CD4-positive, alpha-beta memory T cell (primary cell): ENCODE results near the gene MYH7. TPM values are rescaled to one million over a fixed set of nuclear protein-coding genes. Genes with fewer than 3 reads are reported as not detected.
"Not testable (repeated sequence)": the region's sequence is repeated elsewhere in the genome, so short reads cannot be mapped to it uniquely, and the experiment has no call there.

Experiments
- CTCF ChIA-PET: fragments of 350-600 bp; sonication (Branson Sonifier 250); formaldehyde crosslinking; loops from one replicate; lab custom pipeline; 2021; ENCODE audit warnings: inconsistent platforms; ENCODE audit not compliant: partially characterized antibody; lab: Charles Lee
- POLR2A ChIA-PET: fragments of 350-600 bp; sonication (Branson Sonifier 250); formaldehyde crosslinking; loops from one replicate; lab custom pipeline; 2021; ENCODE audit not compliant: partially characterized antibody; lab: Charles Lee
- DNase-seq, 5 donors: peaks; one replicate each; pipeline versions ENCODE4 v3.0.0 to v3.0.0-alpha.2; 2020 to 2022; ENCODE audit warnings: mixed read lengths in 1 of 5
- H3K27ac ChIP-seq: one replicate; pipeline ENCODE4 v1.7.0; 2013; ENCODE audit warnings: low read depth, low read length
- H3K27me3 ChIP-seq: 2 replicates; pipeline ENCODE4 v1.7.0; 2013; ENCODE audit warnings: mild to moderate bottlenecking, low read length, moderate library complexity; ENCODE audit not compliant: insufficient read depth
- H3K36me3 ChIP-seq: 2 replicates; pipeline ENCODE4 v1.7.0; 2013; ENCODE audit warnings: mild to moderate bottlenecking, low read length, moderate library complexity; ENCODE audit not compliant: insufficient read depth
- H3K4me1 ChIP-seq: 2 replicates; pipeline ENCODE4 v1.7.0; 2013; ENCODE audit warnings: mild to moderate bottlenecking, low read length, moderate library complexity; ENCODE audit not compliant: insufficient read depth
- H3K4me3 ChIP-seq, 2 donors: one replicate each; pipeline ENCODE4 v1.7.0; 2013; ENCODE audit warnings: low read length in 2 of 2, mild to moderate bottlenecking in 1 of 2
- H3K9me3 ChIP-seq, 2 donors: one replicate each; pipeline ENCODE4 v1.7.0; 2013; ENCODE audit warnings: low read length in 2 of 2, control low read depth in 1 of 2; ENCODE audit not compliant: control insufficient read depth in 1 of 2
- H3K27ac Mint-ChIP-seq, 7 donors: one replicate each; pipeline ENCODE4 v1.8.0; 2020 to 2021; ENCODE audit warnings: mixed read lengths in 7 of 7, mild to moderate bottlenecking in 6 of 7, inconsistent platforms in 3 of 7, moderate library complexity in 3 of 7
- H3K27me3 Mint-ChIP-seq, 2 donors: one replicate each; pipeline ENCODE4 v1.8.0; 2020 to 2021; ENCODE audit warnings: mixed read lengths in 2 of 2
- H3K36me3 Mint-ChIP-seq, 2 donors: one replicate each; pipeline ENCODE4 v1.8.0; 2020 to 2021; ENCODE audit warnings: mixed read lengths in 2 of 2, inconsistent platforms in 1 of 2, mild to moderate bottlenecking in 1 of 2
- H3K4me1 Mint-ChIP-seq, 4 donors: one replicate each; pipeline ENCODE4 v1.8.0; 2020 to 2021; ENCODE audit warnings: mixed read lengths in 4 of 4, mild to moderate bottlenecking in 1 of 4
- H3K4me3 Mint-ChIP-seq, 8 donors: one replicate each; pipeline ENCODE4 v1.8.0; 2020 to 2021; ENCODE audit warnings: mixed read lengths in 8 of 8, mild to moderate bottlenecking in 7 of 8, moderate library complexity in 6 of 8, inconsistent platforms in 3 of 8
- H3K9me3 Mint-ChIP-seq, 8 donors: one replicate each; pipeline ENCODE4 v1.8.0; 2020 to 2021; ENCODE audit warnings: mixed read lengths in 8 of 8, mild to moderate bottlenecking in 5 of 8, inconsistent platforms in 3 of 8, moderate library complexity in 1 of 8
- intact Hi-C: fragments of 100-400 bp; cut with micrococcal nuclease; formaldehyde crosslinking; loops from one replicate; pipeline ENCODE4 v1.15.1; 2023
- polyA plus RNA-seq, 2 donors: library from polyadenylated mRNA; unstranded; fragments of 300-500 nt; fragmentation: Illumina TruSeq; gene quantifications; one replicate each; pipeline ENCODE4 v1.2.3, GENCODE V29; 2021
- total RNA-seq, 2 experiments: library from RNA; stranded (reverse); gene quantifications; one replicate each; pipeline ENCODE4 v1.2.3, GENCODE V29; 2021

Gene MYH7
- total and polyA plus RNA-seq, 4 experiments from 2014 or later, result not detected

- Mint-ChIP-seq H3K9me3 (no peaks in the 10 kb centered on the region), H3K27ac (no peak overlapping the region), H3K36me3 (no peaks in the 10 kb centered on the region), H3K27me3 (peaks cover 9 to 15% of the 10 kb centered on the region in 2 donors), H3K4me1 (no peaks in the 10 kb centered on the region), H3K4me3 (no peak overlapping the region)
- Histone ChIP-seq H3K4me3 (no peak overlapping the region), H3K27ac (no peak overlapping the region), H3K9me3 (no peaks in the 10 kb centered on the region), H3K4me1 (no peaks in the 10 kb centered on the region), H3K27me3 (no peaks in the 10 kb centered on the region), H3K36me3 (no peaks in the 10 kb centered on the region)
- ChIA-PET POLR2A (no interaction called here), CTCF (no interaction called here)
- intact Hi-C loops, result loop anchor here (10.0 kb wide), 2 partner anchors 654 to 984 kb away; partner anchors contain the start of genes DCAF11, NRL and SDR39U1
- DNase-seq, result no peak
Measured at GRCh38 chr14:23460960-23461359, 25.5 kb upstream of the MYH7 start.

GRCh38 chr14:23457587-23458445, 22.4 kb upstream of the MYH7 start:
- no peaks in the 10 kb centered on the region for H3K4me1 ChIP-seq
- no peaks in the 10 kb centered on the region for H3K36me3 ChIP-seq
- H3K9me3 ChIP-seq, result no peaks in the 10 kb centered on the region
- no peak overlapping the region for H3K4me3 Mint-ChIP-seq
- no peak overlapping the region for H3K27ac Mint-ChIP-seq
- POLR2A ChIA-PET, result no interaction called here
- peaks cover 3% of the 10 kb centered on the region for H3K27me3 ChIP-seq
- H3K27me3 Mint-ChIP-seq, result peaks cover 26 to 31% of the 10 kb centered on the region in 2 donors
- no peak overlapping the region for H3K27ac ChIP-seq
- no peak for DNase-seq
- intact Hi-C loops, result no loop called here
- CTCF ChIA-PET, result no interaction called here
- H3K4me3 ChIP-seq, result no peak overlapping the region
- H3K9me3 Mint-ChIP-seq, result no peaks in the 10 kb centered on the region
- H3K36me3 Mint-ChIP-seq, result no peaks in the 10 kb centered on the region
- H3K4me1 Mint-ChIP-seq, result no peaks in the 10 kb centered on the region

GRCh38 chr14:23456883-23457586, 21.6 kb upstream of the MYH7 start:
- H3K27me3 ChIP-seq, H3K36me3 Mint-ChIP-seq, POLR2A ChIA-PET, H3K4me3 Mint-ChIP-seq, H3K36me3 ChIP-seq, H3K9me3 ChIP-seq, H3K9me3 Mint-ChIP-seq, H3K27ac ChIP-seq, H3K27ac Mint-ChIP-seq, H3K4me3 ChIP-seq, intact Hi-C loops, H3K4me1 ChIP-seq, H3K4me1 Mint-ChIP-seq, DNase-seq, CTCF ChIA-PET: not testable (repeated sequence)
- peaks cover 26 to 35% of the 10 kb centered on the region in 2 donors for H3K27me3 Mint-ChIP-seq

- Histone ChIP-seq H3K9me3 (no peaks in the 10 kb centered on the region), H3K4me1 (no peaks in the 10 kb centered on the region), H3K27me3 (peaks cover 3% of the 10 kb centered on the region), H3K27ac (no peak overlapping the region), H3K36me3 (no peaks in the 10 kb centered on the region), H3K4me3 (no peak overlapping the region)
- no peaks in the 10 kb centered on the region for H3K9me3 Mint-ChIP-seq
- no peak overlapping the region for H3K4me3 Mint-ChIP-seq
- POLR2A ChIA-PET, result no interaction called here
- no peaks in the 10 kb centered on the region for H3K4me1 Mint-ChIP-seq
- H3K27ac Mint-ChIP-seq, result no peak overlapping the region
- intact Hi-C loops, result no loop called here
- H3K36me3 Mint-ChIP-seq, result no peaks in the 10 kb centered on the region
- no peak for DNase-seq
- CTCF ChIA-PET, result no interaction called here
- peaks cover 27 to 33% of the 10 kb centered on the region in 2 donors for H3K27me3 Mint-ChIP-seq
Measured at GRCh38 chr14:23454445-23454856, 19.0 kb upstream of the MYH7 start.

- no peaks in the 10 kb centered on the region for H3K9me3 ChIP-seq
- no peak overlapping the region for H3K27ac Mint-ChIP-seq
- H3K4me3 Mint-ChIP-seq, result no peak overlapping the region
- H3K4me3 ChIP-seq, result no peak overlapping the region
- H3K4me1 Mint-ChIP-seq, result no peaks in the 10 kb centered on the region
- no peak for DNase-seq
- peaks cover 3% of the 10 kb centered on the region for H3K27me3 ChIP-seq
- no peaks in the 10 kb centered on the region for H3K9me3 Mint-ChIP-seq
- H3K27ac ChIP-seq, result no peak overlapping the region
- no peaks in the 10 kb centered on the region for H3K36me3 ChIP-seq
- intact Hi-C loops, result no loop called here
- ChIA-PET POLR2A (no interaction called here), CTCF (no interaction called here)
- peaks cover 28 to 31% of the 10 kb centered on the region in 2 donors for H3K27me3 Mint-ChIP-seq
- no peaks in the 10 kb centered on the region for H3K36me3 Mint-ChIP-seq
- no peaks in the 10 kb centered on the region for H3K4me1 ChIP-seq
Measured at GRCh38 chr14:23452237-23452636, 16.8 kb upstream of the MYH7 start.

GRCh38 chr14:23450379-23450778, 14.9 kb upstream of the MYH7 start:
- Mint-ChIP-seq H3K9me3 (no peaks in the 10 kb centered on the region), H3K4me3 (no peak overlapping the region), H3K27me3 (peaks cover 23 to 25% of the 10 kb centered on the region in 2 donors), H3K4me1 (no peaks in the 10 kb centered on the region), H3K27ac (no peak overlapping the region), H3K36me3 (no peaks in the 10 kb centered on the region)
- ChIA-PET CTCF (no interaction called here), POLR2A (no interaction called here)
- peaks cover 3% of the 10 kb centered on the region for H3K27me3 ChIP-seq
- DNase-seq, result no peak
- no peak overlapping the region for H3K27ac ChIP-seq
- H3K36me3 ChIP-seq, result no peaks in the 10 kb centered on the region
- H3K4me1 ChIP-seq, result no peaks in the 10 kb centered on the region
- intact Hi-C loops, result no loop called here
- H3K4me3 ChIP-seq, result no peak overlapping the region
- H3K9me3 ChIP-seq, result no peaks in the 10 kb centered on the region

GRCh38 chr14:23449314-23449713, 13.9 kb upstream of the MYH7 start:
- Histone ChIP-seq H3K4me3 (no peak overlapping the region), H3K4me1 (no peaks in the 10 kb centered on the region), H3K9me3 (no peaks in the 10 kb centered on the region), H3K36me3 (no peaks in the 10 kb centered on the region), H3K27ac (no peak overlapping the region), H3K27me3 (peaks cover 3% of the 10 kb centered on the region)
- no peak overlapping the region for H3K27ac Mint-ChIP-seq
- intact Hi-C loops, result no loop called here
- H3K9me3 Mint-ChIP-seq, result no peaks in the 10 kb centered on the region
- no peak for DNase-seq
- POLR2A ChIA-PET, result no interaction called here
- no peak overlapping the region for H3K4me3 Mint-ChIP-seq
- CTCF ChIA-PET, result no interaction called here
- H3K36me3 Mint-ChIP-seq, result no peaks in the 10 kb centered on the region
- H3K4me1 Mint-ChIP-seq, result no peaks in the 10 kb centered on the region
- H3K27me3 Mint-ChIP-seq, result peaks cover 17 to 18% of the 10 kb centered on the region in 2 donors
